Mammary epithelial cell (primary cell): ENCODE results near the gene PCCA.

ENCODE experiments used
- CTCF ChIP-seq, 2 donors: IDR thresholded peaks in 1 of 2; conservative IDR thresholded peaks in 1 of 2; 2 replicates each; pipeline ENCODE4 v1.5.1; 2011 to 2012; ENCODE audit warnings: inconsistent platforms in 2 of 2, low read length in 2 of 2, mild to moderate bottlenecking in 2 of 2, control low read depth in 1 of 2, low read depth in 1 of 2; ENCODE audit not compliant: insufficient read depth in 1 of 2; ENCODE audit errors: extremely low read depth in 1 of 2
- EZH2 ChIP-seq: IDR thresholded peaks from 2 replicates; pipeline ENCODE4 v1.6.1; 2012; ENCODE audit warnings: low read length, inconsistent platforms, borderline replicate concordance

- no peak for TF ChIP-seq CTCF (conservative IDR thresholded peaks at IDR 0.05 in 1 of 2, IDR thresholded peaks at IDR 0.05 in 1 of 2; ENCODE audit: extremely low read depth in 1 of 2, insufficient read depth in 1 of 2, low read depth in 1 of 2, low read length in 2 of 2)
- no peak for TF ChIP-seq EZH2
These were observed 334.5 kb downstream of the PCCA start for GRCh38 chr13:100423375-100423774.
